Measurements from ENCODE around the gene GREM2. TPM values are rescaled to one million over a fixed set of nuclear protein-coding genes. Genes with fewer than 3 reads are reported as not detected.

GREM2 gene
- total RNA-seq, 4 donors from 2014 or later: 0.83 to 3.1 (median 2.8) TPM

DNA sequence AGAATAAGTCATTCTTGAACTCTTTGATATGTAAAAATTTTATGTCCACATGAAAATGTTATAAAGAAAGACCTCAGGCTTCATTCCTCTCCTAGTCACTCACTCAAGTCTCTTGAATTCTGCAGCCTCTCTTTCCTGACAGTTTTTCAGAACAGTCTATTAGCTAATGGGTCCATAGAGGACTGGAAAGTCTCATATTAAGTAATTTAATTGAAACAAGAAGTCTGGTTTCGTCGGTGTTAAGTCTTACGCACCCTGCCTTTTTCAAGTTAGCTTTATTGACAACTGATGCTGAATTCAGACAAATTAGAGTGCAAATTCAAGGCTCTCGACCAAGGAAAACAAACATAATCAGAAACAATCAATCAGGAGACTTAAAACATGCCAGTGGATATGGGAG is 105.8 kb downstream of the GREM2 start:
- Histone ChIP-seq H3K9me3 (no peaks in the 10 kb centered on the region), H3K27ac (replicated peaks in 1 of 4) (no peak overlapping the region), H3K4me3 (no peak overlapping the region), H3K36me3 (no peaks in the 10 kb centered on the region), H3K27me3 (no peaks in the 10 kb centered on the region), H3K4me1 (no peaks in the 10 kb centered on the region)
- intact Hi-C loops (cut with DNase I): no loop called here
- 85% methylated on average over 4 of the region's 4 CpGs for WGBS
- TF ChIP-seq POLR2AphosphoS5 (IDR thresholded peaks at IDR 0.05) (no peak), POLR2A (IDR thresholded peaks at IDR 0.05; ENCODE audit: low read depth) (no peak)
- no peak for DNase-seq (ENCODE audit: extremely low spot score)

DNA sequence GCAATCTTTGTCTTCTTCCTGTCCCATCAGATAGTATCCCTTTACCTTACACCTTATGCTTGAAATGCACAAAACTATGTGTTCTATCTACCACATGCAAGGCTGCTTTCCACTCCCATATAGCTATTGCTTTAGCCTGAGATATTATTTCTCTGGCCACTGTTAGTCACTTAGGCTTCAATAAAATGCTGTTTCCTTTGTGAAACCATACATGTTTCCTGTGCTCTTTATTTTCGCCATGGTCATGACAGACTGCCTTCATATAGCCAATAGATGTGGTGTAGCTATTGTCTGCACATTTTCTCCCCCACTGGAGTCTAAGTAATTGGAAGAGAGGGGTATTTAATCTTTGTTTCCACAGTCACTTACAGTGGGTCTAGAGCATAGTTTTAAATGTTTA is 108.4 kb downstream of the GREM2 start:
- Histone ChIP-seq H3K4me3 (no peak overlapping the region), H3K36me3 (no peaks in the 10 kb centered on the region), H3K27ac (replicated peaks in 1 of 4) (no peak overlapping the region), H3K4me1 (no peaks in the 10 kb centered on the region), H3K27me3 (no peaks in the 10 kb centered on the region), H3K9me3 (no peaks in the 10 kb centered on the region)
- DNase-seq (ENCODE audit: extremely low spot score): no peak
- TF ChIP-seq EP300 (IDR thresholded peaks at IDR 0.05) (no peak), POLR2A (IDR thresholded peaks at IDR 0.05; ENCODE audit: low read depth) (no peak), POLR2AphosphoS5 (IDR thresholded peaks at IDR 0.05) (no peak)
- TF ChIP-seq, protein P1, sequence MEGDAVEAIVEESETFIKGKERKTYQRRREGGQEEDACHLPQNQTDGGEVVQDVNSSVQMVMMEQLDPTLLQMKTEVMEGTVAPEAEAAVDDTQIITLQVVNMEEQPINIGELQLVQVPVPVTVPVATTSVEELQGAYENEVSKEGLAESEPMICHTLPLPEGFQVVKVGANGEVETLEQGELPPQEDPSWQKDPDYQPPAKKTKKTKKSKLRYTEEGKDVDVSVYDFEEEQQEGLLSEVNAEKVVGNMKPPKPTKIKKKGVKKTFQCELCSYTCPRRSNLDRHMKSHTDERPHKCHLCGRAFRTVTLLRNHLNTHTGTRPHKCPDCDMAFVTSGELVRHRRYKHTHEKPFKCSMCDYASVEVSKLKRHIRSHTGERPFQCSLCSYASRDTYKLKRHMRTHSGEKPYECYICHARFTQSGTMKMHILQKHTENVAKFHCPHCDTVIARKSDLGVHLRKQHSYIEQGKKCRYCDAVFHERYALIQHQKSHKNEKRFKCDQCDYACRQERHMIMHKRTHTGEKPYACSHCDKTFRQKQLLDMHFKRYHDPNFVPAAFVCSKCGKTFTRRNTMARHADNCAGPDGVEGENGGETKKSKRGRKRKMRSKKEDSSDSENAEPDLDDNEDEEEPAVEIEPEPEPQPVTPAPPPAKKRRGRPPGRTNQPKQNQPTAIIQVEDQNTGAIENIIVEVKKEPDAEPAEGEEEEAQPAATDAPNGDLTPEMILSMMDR (IDR thresholded peaks at IDR 0.05): no peak
- 68% methylated on average over 1 of the region's 1 CpG for WGBS
- intact Hi-C loops (cut with DNase I): no loop called here

DNA sequence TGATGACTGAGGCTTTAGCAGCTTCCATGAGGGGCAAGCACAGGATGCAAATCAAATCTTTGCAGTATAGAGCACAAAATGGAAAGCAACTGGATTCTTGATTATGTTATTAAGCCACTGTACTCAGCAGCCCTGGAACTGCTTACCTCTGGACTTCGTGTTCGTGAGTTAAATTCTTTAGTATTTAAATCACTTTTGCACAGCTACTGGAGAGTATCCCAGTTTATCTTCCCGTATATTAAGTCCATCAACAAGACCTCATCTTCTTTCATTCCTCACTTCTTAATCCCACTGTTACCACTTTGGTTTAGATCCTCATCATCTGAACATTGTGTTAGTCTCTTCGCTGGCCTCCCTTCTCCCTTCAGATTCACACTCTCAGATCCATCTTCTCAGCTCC is 108.9 kb downstream of the GREM2 start:
- Histone ChIP-seq H3K4me1 (no peaks in the 10 kb centered on the region), H3K4me3 (no peak overlapping the region), H3K27me3 (no peaks in the 10 kb centered on the region), H3K36me3 (no peaks in the 10 kb centered on the region), H3K27ac (replicated peaks in 1 of 4) (no peak overlapping the region), H3K9me3 (no peaks in the 10 kb centered on the region)
- DNase-seq (ENCODE audit: extremely low spot score): no peak
- TF ChIP-seq EP300 (IDR thresholded peaks at IDR 0.05): no peak
- TF ChIP-seq, protein P1 (IDR thresholded peaks at IDR 0.05): no peak
- no peak for TF ChIP-seq POLR2A (IDR thresholded peaks at IDR 0.05; ENCODE audit: low read depth)
- TF ChIP-seq POLR2AphosphoS5 (IDR thresholded peaks at IDR 0.05): no peak
- intact Hi-C loops (cut with DNase I): no loop called here
- 60% methylated on average over 4 of the region's 4 CpGs for WGBS

DNA sequence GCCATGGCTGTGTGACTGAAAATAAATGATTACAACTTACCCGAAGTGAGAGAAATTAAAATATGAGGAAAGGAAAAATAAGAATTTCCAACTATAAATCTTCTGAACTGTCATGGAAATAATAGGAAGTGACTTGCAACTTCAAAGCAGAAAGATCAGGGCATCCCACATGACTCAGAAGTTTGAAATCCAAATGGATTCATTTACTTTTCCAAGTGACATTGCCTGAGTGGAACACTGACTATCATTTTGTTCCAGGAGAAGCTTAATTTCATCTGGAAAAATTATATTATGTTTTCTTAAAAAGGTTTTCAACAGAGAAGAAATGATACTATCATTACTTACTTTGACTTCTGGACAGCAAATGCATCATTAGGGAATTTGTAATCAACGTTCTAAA is 110.8 kb downstream of the GREM2 start:
- no peak overlapping the region for H3K4me3 ChIP-seq
- TF ChIP-seq POLR2A (IDR thresholded peaks at IDR 0.05; ENCODE audit: low read depth): no peak
- TF ChIP-seq POLR2AphosphoS5 (IDR thresholded peaks at IDR 0.05): no peak
- TF ChIP-seq EP300 (IDR thresholded peaks at IDR 0.05): no peak
- TF ChIP-seq, protein P1 (IDR thresholded peaks at IDR 0.05): no peak
- intact Hi-C loops (cut with DNase I): no loop called here
- no peaks in the 10 kb centered on the region for H3K36me3 ChIP-seq
- WGBS: 52% methylated on average over 2 of the region's 2 CpGs
- no peak overlapping the region for H3K27ac ChIP-seq (replicated peaks in 1 of 4)
- no peaks in the 10 kb centered on the region for H3K9me3 ChIP-seq
- no peaks in the 10 kb centered on the region for H3K27me3 ChIP-seq
- DNase-seq (ENCODE audit: extremely low spot score): no peak
- H3K4me1 ChIP-seq: no peaks in the 10 kb centered on the region

DNA sequence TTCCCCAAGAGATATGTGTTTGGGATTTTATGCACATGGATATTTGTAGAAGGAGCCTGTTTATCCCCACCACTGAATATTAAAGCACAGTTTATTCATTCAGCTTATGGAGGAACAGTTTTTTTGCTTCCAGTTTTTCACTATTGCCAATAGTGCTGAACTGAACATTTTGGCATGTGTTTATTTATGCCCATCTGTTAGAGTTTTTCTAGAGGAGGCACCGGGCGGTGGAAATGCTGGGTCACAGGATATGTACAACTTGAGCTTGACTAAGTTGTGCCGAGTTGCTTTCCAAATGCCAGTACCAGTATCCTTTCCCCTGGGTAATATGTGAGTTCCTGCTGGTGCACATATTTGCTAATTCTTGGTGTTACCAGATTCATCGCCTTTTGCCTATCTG is 111.3 kb downstream of the GREM2 start:
- no peak overlapping the region for H3K27ac ChIP-seq (replicated peaks in 1 of 4)
- WGBS: 85% methylated on average over 4 of the region's 4 CpGs
- no peaks in the 10 kb centered on the region for H3K36me3 ChIP-seq
- H3K4me3 ChIP-seq: no peak overlapping the region
- intact Hi-C loops (cut with DNase I): no loop called here
- no peaks in the 10 kb centered on the region for H3K4me1 ChIP-seq
- no peaks in the 10 kb centered on the region for H3K27me3 ChIP-seq
- no peaks in the 10 kb centered on the region for H3K9me3 ChIP-seq
- TF ChIP-seq, protein P1 (IDR thresholded peaks at IDR 0.05): no peak
- TF ChIP-seq EP300 (IDR thresholded peaks at IDR 0.05): no peak
- DNase-seq (ENCODE audit: extremely low spot score): no peak

Measured in esophagus muscularis mucosa (tissue), 4 donors.